Fibroblast of lung (primary cell): ENCODE measurements around the gene RFX2. TPM values are rescaled to one million over a fixed set of nuclear protein-coding genes. Genes with fewer than 3 reads are reported as not detected.
A peak's percentile ranks its signal among the peaks of the same experiment; 100 is the strongest.

ENCODE experiments used
- DNase-seq, 2 donors: peaks; one replicate each; pipeline versions ENCODE4 v3.0.0 to v3.0.0-alpha.2; 2010; ENCODE audit warnings: low read depth in 2 of 2
- H2AFZ ChIP-seq: 2 replicates; pipeline ENCODE4 v1.5.1; 2012; ENCODE audit warnings: low read length, control low read depth, inconsistent platforms
- H3K27ac ChIP-seq: 2 replicates; pipeline ENCODE4 v1.5.1; 2011; ENCODE audit warnings: low read length, control low read depth; ENCODE audit not compliant: insufficient read depth
- H3K27me3 ChIP-seq: 2 replicates; pipeline ENCODE4 v1.5.1; 2011; ENCODE audit warnings: mild to moderate bottlenecking, low read length; ENCODE audit not compliant: control insufficient read depth, insufficient read depth
- H3K36me3 ChIP-seq: 2 replicates; pipeline ENCODE4 v1.5.1; 2011; ENCODE audit warnings: low read length; ENCODE audit not compliant: control insufficient read depth, insufficient read depth
- H3K4me1 ChIP-seq: 2 replicates; pipeline ENCODE4 v1.5.1; 2011; ENCODE audit warnings: low read length; ENCODE audit not compliant: control insufficient read depth, insufficient read depth; ENCODE audit errors: extremely low read depth
- H3K4me2 ChIP-seq: 2 replicates; pipeline ENCODE4 v1.5.1; 2011; ENCODE audit warnings: low read length, control low read depth; ENCODE audit not compliant: insufficient read depth; ENCODE audit errors: extremely low read depth
- H3K4me3 ChIP-seq, 4 experiments: fragments of 200-600 bp in 1 of 4; sonication (generic) in 1 of 4; replicated peaks in 1 of 4; 2 replicates each; pipeline ENCODE4 v1.5.1; 2011 to 2016; ENCODE audit warnings: low read length in 4 of 4, low read depth in 3 of 4, mild to moderate bottlenecking in 3 of 4, control low read depth in 2 of 4, inconsistent platforms in 1 of 4, mixed read lengths in 1 of 4; ENCODE audit not compliant: insufficient read depth in 1 of 4; ENCODE audit errors: control extremely low read depth in 1 of 4
- H3K79me2 ChIP-seq: 2 replicates; pipeline ENCODE4 v1.5.1; 2012; ENCODE audit warnings: mild to moderate bottlenecking, low read length, inconsistent platforms; ENCODE audit not compliant: control insufficient read depth, insufficient read depth
- H3K9ac ChIP-seq: 2 replicates; pipeline ENCODE4 v1.5.1; 2011; ENCODE audit warnings: mild to moderate bottlenecking, low read length, control low read depth; ENCODE audit not compliant: insufficient read depth
- H3K9me3 ChIP-seq: 2 replicates; pipeline ENCODE4 v1.5.1; 2012; ENCODE audit warnings: low read depth, low read length; ENCODE audit not compliant: control insufficient read depth, insufficient read depth
- H4K20me1 ChIP-seq: 2 replicates; pipeline ENCODE4 v1.5.1; 2011; ENCODE audit warnings: low read length; ENCODE audit not compliant: control insufficient read depth, insufficient read depth; ENCODE audit errors: extremely low read depth
- CTCF ChIP-seq, 2 donors: IDR thresholded peaks in 1 of 2; conservative IDR thresholded peaks in 1 of 2; 1 replicate in 1 of 2; 2 replicates in 1 of 2; pipeline ENCODE4 v1.5.1; 2011 to 2012; ENCODE audit warnings: low read length in 2 of 2, control low read depth in 1 of 2, inconsistent platforms in 1 of 2, low read depth in 1 of 2, mild to moderate bottlenecking in 1 of 2
- EZH2 ChIP-seq: IDR thresholded peaks from 2 replicates; pipeline ENCODE4 v1.5.1; 2012; ENCODE audit warnings: low read length, control low read depth, mild to moderate bottlenecking; ENCODE audit errors: missing control alignments
- polyA plus RNA-seq, 2 donors: library from polyadenylated mRNA; depleted of rRNA in 1 of 2; stranded (reverse) in 1 of 2; unstranded in 1 of 2; fragments of >200 nt; gene quantifications; 2 replicates each; pipeline ENCODE4 v1.2.1, GENCODE V29; 2011 to 2012; ENCODE audit warnings: missing spikeins in 1 of 2
- total RNA-seq: library from RNA; depleted of rRNA; stranded (reverse); fragments of >200 nt; gene quantifications from 2 replicates; pipeline ENCODE4 v1.2.1, GENCODE V29; 2014

Gene RFX2
- total and polyA plus RNA-seq, 2 donors (not counting 1 experiment from before 2014, with no cell fraction given) = 2.5 to 9.6 TPM

- H3K4me2 ChIP-seq = no peak overlapping the region
- no peak for TF ChIP-seq CTCF (conservative IDR thresholded peaks at IDR 0.05 in 1 of 2, IDR thresholded peaks at IDR 0.05 in 1 of 2; ENCODE audit: low read depth in 1 of 2, low read length in 2 of 2)
- no peak for TF ChIP-seq EZH2
- H3K4me3 ChIP-seq = no peak overlapping the region
- H3K27me3 ChIP-seq = no peaks in the 10 kb centered on the region
- H3K9me3 ChIP-seq = no peaks in the 10 kb centered on the region
- no peak overlapping the region for H2AFZ ChIP-seq
- H3K27ac ChIP-seq = peak overlapping the region; percentile 27
- H3K36me3 ChIP-seq = peaks cover 6% of the 10 kb centered on the region
- H3K4me1 ChIP-seq = peaks cover 20% of the 10 kb centered on the region
- peak overlapping the region; percentile 5 for H3K9ac ChIP-seq
- DNase-seq = peak; percentile 43 to 80
- H4K20me1 ChIP-seq = no peaks in the 10 kb centered on the region
- peaks cover 56% of the 10 kb centered on the region for H3K79me2 ChIP-seq
Measured at GRCh38 chr19:5947435-5947834, 162.9 kb downstream of the RFX2 start.

- no peaks in the 10 kb centered on the region for H3K27me3 ChIP-seq
- peaks cover 18% of the 10 kb centered on the region for H3K4me1 ChIP-seq
- peaks cover 30% of the 10 kb centered on the region for H3K79me2 ChIP-seq
- H3K36me3 ChIP-seq = peaks cover 6% of the 10 kb centered on the region
- H3K9ac ChIP-seq = no peak overlapping the region
- TF ChIP-seq EZH2 = no peak
- TF ChIP-seq CTCF (conservative IDR thresholded peaks at IDR 0.05 in 1 of 2, IDR thresholded peaks at IDR 0.05 in 1 of 2; ENCODE audit: low read depth in 1 of 2, low read length in 2 of 2) = no peak
- no peaks in the 10 kb centered on the region for H4K20me1 ChIP-seq
- DNase-seq = peak; percentile 52 to 65
- H3K4me3 ChIP-seq = no peak overlapping the region
- peak overlapping the region; percentile 16 for H3K4me2 ChIP-seq
- peak overlapping the region; percentile 46 for H3K27ac ChIP-seq
- H3K9me3 ChIP-seq = no peaks in the 10 kb centered on the region
- no peak overlapping the region for H2AFZ ChIP-seq
Measured at GRCh38 chr19:5943623-5944022, 166.7 kb downstream of the RFX2 start.

Other genes starting within 250 kb of the RFX2 start
- not detected in 2 replicates for gene FUT5, start 240.0 kb downstream of the RFX2 start, total RNA-seq
- not detected in 2 replicates for gene FUT5, start 240.0 kb downstream of the RFX2 start, polyA plus RNA-seq
- 212 and 271 TPM in 2 replicates for gene NDUFA11, start 206.7 kb downstream of the RFX2 start, total RNA-seq
- gene NDUFA11, start 206.7 kb downstream of the RFX2 start, polyA plus RNA-seq = 271 and 332 TPM in 2 replicates
- 6.4 and 8.3 TPM in 2 replicates for gene VMAC, start 205.6 kb downstream of the RFX2 start, total RNA-seq
- 1.1 and 1.7 TPM in 2 replicates for gene VMAC, start 205.6 kb downstream of the RFX2 start, polyA plus RNA-seq
- gene CAPS, start 196.2 kb downstream of the RFX2 start, total RNA-seq = 2.6 and 7.3 TPM in 2 replicates
- 0.77 and 1.6 TPM in 2 replicates for gene CAPS, start 196.2 kb downstream of the RFX2 start, polyA plus RNA-seq
- 32.1 and 39.8 TPM in 2 replicates for gene RANBP3, start 132.4 kb downstream of the RFX2 start, total RNA-seq
- gene RANBP3, start 132.4 kb downstream of the RFX2 start, polyA plus RNA-seq = 59.4 and 72.9 TPM in 2 replicates
- not detected in 2 replicates for gene ACSBG2, start 25.2 kb upstream of the RFX2 start, total RNA-seq
- gene ACSBG2, start 25.2 kb upstream of the RFX2 start, polyA plus RNA-seq = not detected in 2 replicates
- gene MLLT1, start 169.5 kb upstream of the RFX2 start, total RNA-seq = 4.4 and 6.4 TPM in 2 replicates
- 13.7 and 14.4 TPM in 2 replicates for gene MLLT1, start 169.5 kb upstream of the RFX2 start, polyA plus RNA-seq
- not detected in 2 replicates for gene ACER1, start 223.1 kb upstream of the RFX2 start, total RNA-seq
- gene ACER1, start 223.1 kb upstream of the RFX2 start, polyA plus RNA-seq = not detected in 2 replicates